SK-N-SH (cell line): ENCODE data around the gene UNC13D. TPM values are rescaled to one million over a fixed set of nuclear protein-coding genes. Genes with fewer than 3 reads are reported as not detected.

ENCODE experiments used
- CTCF ChIA-PET: fragments of 300-600, 350-600 bp; formaldehyde crosslinking; extraction: SDS; loops from one replicate; lab custom pipeline; 2021; lab: Yijun Ruan, JAX
- POLR2A ChIA-PET: fragments of 350-600 bp; sonication (Branson Sonifier 250); formaldehyde crosslinking; extraction: SDS; loops from one replicate; lab custom pipeline; 2020; ENCODE audit warnings: antibody characterized with exemption, inconsistent platforms; lab: Yijun Ruan, JAX
- DNase-seq: peaks from one replicate; pipeline ENCODE4 v3.0.0; 2012
- H2AFZ ChIP-seq: fragments of 200-600 bp; sonication (generic); 2 replicates; pipeline ENCODE4 v1.8.1; 2016; ENCODE audit warnings: antibody characterized with exemption, mild to moderate bottlenecking, low read depth
- H3F3A ChIP-seq: fragments of 200-600 bp; sonication (generic); replicated peaks from 2 replicates; pipeline ENCODE3; 2016; ENCODE audit warnings: antibody characterized with exemption, mild to moderate bottlenecking; ENCODE audit not compliant: insufficient read depth
- H3K27ac ChIP-seq, 2 experiments: fragments of 200-500 bp in 1 of 2; fragments of 200-600 bp in 1 of 2; sonication (Bioruptor generic) in 1 of 2; sonication (generic), shearing (Covaris generic) in 1 of 2; 2 replicates each; pipeline versions ENCODE4 v1.5.1 to v1.6.1; 2014 to 2016; ENCODE audit warnings: low read depth in 2 of 2, inconsistent platforms in 1 of 2, low read length in 1 of 2, mild to moderate bottlenecking in 1 of 2, mixed read lengths in 1 of 2
- H3K27me3 ChIP-seq: fragments of 200-600 bp; sonication (generic), shearing (Covaris generic); 2 replicates; pipeline ENCODE4 v1.6.1; 2016; ENCODE audit warnings: mixed run types; ENCODE audit not compliant: insufficient read depth
- H3K36me3 ChIP-seq, 2 experiments: fragments of 200-500 bp in 1 of 2; fragments of 200-600 bp in 1 of 2; sonication (Bioruptor generic) in 1 of 2; sonication (generic) in 1 of 2; replicated peaks in 1 of 2; 2 replicates each; pipeline versions ENCODE3 to v1.5.1; 2014 to 2016; ENCODE audit warnings: low read length in 1 of 2, mild to moderate bottlenecking in 1 of 2; ENCODE audit not compliant: insufficient read depth in 2 of 2, control insufficient read depth in 1 of 2
- H3K4me1 ChIP-seq, 2 experiments: fragments of 200-500 bp in 1 of 2; fragments of 200-600 bp in 1 of 2; sonication (Bioruptor generic) in 1 of 2; sonication (generic), shearing (Covaris generic) in 1 of 2; 2 replicates each; pipeline versions ENCODE4 v1.5.1 to v1.6.1; 2014 to 2016; ENCODE audit warnings: low read depth in 1 of 2, low read length in 1 of 2, mixed run types in 1 of 2; ENCODE audit not compliant: insufficient read depth in 2 of 2, control insufficient read depth in 1 of 2
- H3K4me2 ChIP-seq: fragments of 200-600 bp; sonication (generic), shearing (Covaris generic); 2 replicates; pipeline ENCODE4 v1.6.1; 2017; ENCODE audit warnings: mixed run types
- H3K4me3 ChIP-seq, 2 experiments: fragments of 200-500 bp in 1 of 2; fragments of 200-600 bp in 1 of 2; sonication (Bioruptor generic) in 1 of 2; sonication (generic), shearing (Covaris generic) in 1 of 2; 2 replicates each; pipeline versions ENCODE4 v1.5.1 to v1.8.1; 2014 to 2016; ENCODE audit warnings: low read depth in 2 of 2, inconsistent platforms in 1 of 2, low read length in 1 of 2, mild to moderate bottlenecking in 1 of 2, mixed read lengths in 1 of 2, moderate library complexity in 1 of 2
- H3K79me2 ChIP-seq: fragments of 200-600 bp; sonication (generic); 2 replicates; pipeline ENCODE4 v1.8.1; 2017; ENCODE audit warnings: mild to moderate bottlenecking; ENCODE audit not compliant: insufficient read depth
- H3K9ac ChIP-seq: fragments of 200-600 bp; sonication (generic); 2 replicates; pipeline ENCODE4 v1.6.1; 2017; ENCODE audit warnings: mixed run types
- H3K9me2 ChIP-seq: fragments of 200-600 bp; sonication (generic); 2 replicates; pipeline ENCODE4 v1.6.1; 2017; ENCODE audit warnings: mixed run types
- H3K9me3 ChIP-seq: fragments of 200-600 bp; sonication (generic); 2 replicates; pipeline ENCODE4 v1.6.1; 2017; ENCODE audit warnings: mixed run types, mild to moderate bottlenecking, moderate library complexity
- H4K20me1 ChIP-seq: fragments of 200-600 bp; sonication (generic); 2 replicates; pipeline ENCODE4 v1.6.1; 2017; ENCODE audit warnings: mild to moderate bottlenecking, mixed run types; ENCODE audit not compliant: insufficient read depth
- CTCF ChIP-seq: fragments of 200-600 bp; sonication (generic); IDR thresholded peaks from 2 replicates; pipeline ENCODE4 v1.6.1; 2017; ENCODE audit warnings: antibody characterized with exemption, mild to moderate bottlenecking, moderate library complexity
- ELF1 ChIP-seq: IDR thresholded peaks from 2 replicates; pipeline ENCODE4 v1.4.0; 2012
- EZH2phosphoT487 ChIP-seq: fragments of 200-600 bp; sonication (generic); IDR thresholded peaks from 2 replicates; pipeline ENCODE4 v1.6.1; 2017; ENCODE audit warnings: low read depth, mixed run types, mild to moderate bottlenecking, antibody characterized with exemption, moderate library complexity, borderline replicate concordance
- FOXJ3 ChIP-seq: sonication (generic); formaldehyde crosslinking; IDR thresholded peaks from 2 replicates; pipeline ENCODE4 v1.5.1; 2020; ENCODE audit warnings: mild to moderate bottlenecking, missing genetic modification reagents
- GABPA ChIP-seq: IDR thresholded peaks from 2 replicates; pipeline ENCODE4 v1.4.0; 2012; ENCODE audit warnings: low read depth, mild to moderate bottlenecking
- GATA2 ChIP-seq: sonication (generic); formaldehyde crosslinking; IDR thresholded peaks from 2 replicates; pipeline ENCODE4 v1.5.0; 2020; ENCODE audit warnings: mild to moderate bottlenecking, missing genetic modification reagents
- JUND ChIP-seq: IDR thresholded peaks from 2 replicates; pipeline ENCODE4 v1.4.0; 2012
- MEF2A ChIP-seq: IDR thresholded peaks from 2 replicates; pipeline ENCODE4 v1.4.0; 2012; ENCODE audit warnings: low read depth, borderline replicate concordance
- RAD21 ChIP-seq: IDR thresholded peaks from 2 replicates; pipeline ENCODE4 v1.6.1; 2012; ENCODE audit warnings: mild to moderate bottlenecking, low read length
- RCOR1 ChIP-seq: fragments of 150-350 bp; IDR thresholded peaks from 2 replicates; pipeline ENCODE4 v1.6.1; 2017; ENCODE audit warnings: antibody characterized with exemption, low read length
- RXRA ChIP-seq: IDR thresholded peaks from 2 replicates; pipeline ENCODE4 v1.4.0; 2012; ENCODE audit warnings: low read depth, mild to moderate bottlenecking, borderline replicate concordance
- TAF1 ChIP-seq: IDR thresholded peaks from 2 replicates; pipeline ENCODE4 v1.6.1; 2012; ENCODE audit warnings: low read depth, mild to moderate bottlenecking, low read length, moderate library complexity, borderline replicate concordance
- TEAD4 ChIP-seq: IDR thresholded peaks from 2 replicates; pipeline ENCODE4 v1.4.0; 2012; ENCODE audit warnings: mild to moderate bottlenecking, borderline replicate concordance; ENCODE audit not compliant: insufficient read depth
- ZBTB33 ChIP-seq: IDR thresholded peaks from 2 replicates; pipeline ENCODE4 v1.4.0; 2012; ENCODE audit warnings: low read depth, borderline replicate concordance
- WGBS: methylation state at CpG from one replicate; pipeline ENCODE4 v1.1.6; 2017; ENCODE audit warnings: low lambda C conversion rate; 5-methylcytosine and 5-hydroxymethylcytosine counted together
- polyA plus RNA-seq, 3 experiments: library from polyadenylated mRNA; depleted of rRNA; stranded (reverse); fragments of >200 nt; gene quantifications; 2 replicates each; pipeline ENCODE4 v1.2.3, GENCODE V29; 2012
- TF ChIP-seq, protein P1 (sequence below): IDR thresholded peaks from 2 replicates; pipeline ENCODE4; 2012

Gene UNC13D
- polyA plus RNA-seq, 1 of the 3 experiments (the other 2 are of a cell fraction), result 0.99 TPM

DNA sequence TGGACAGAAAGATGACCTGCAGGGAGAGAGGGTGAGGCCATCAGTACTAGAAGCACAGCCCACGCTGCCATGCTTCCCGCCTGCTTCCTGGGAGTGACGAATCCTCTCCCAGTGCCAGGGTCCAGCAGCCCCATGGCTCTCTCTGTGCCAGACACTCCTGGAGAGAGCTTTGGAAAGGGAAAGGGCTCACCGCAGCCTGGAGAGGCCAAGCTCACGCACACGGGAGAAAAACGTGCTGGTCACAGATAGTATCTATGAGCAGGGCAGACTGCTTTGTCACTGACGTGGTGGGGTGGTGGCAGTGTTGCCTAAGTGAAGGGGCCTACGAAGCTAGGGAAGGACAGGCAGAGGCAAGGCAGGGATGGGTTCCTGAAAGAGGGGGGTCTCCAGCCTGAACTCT, 5.5 kb upstream of the UNC13D start (continued):
- TF ChIP-seq CTCF (no peak), MEF2A (no peak), EZH2phosphoT487 (no peak), TEAD4 (no peak), JUND (no peak), ZBTB33 (no peak)
- TF ChIP-seq, all 33 proteins: peak for 0

GRCh38 chr17:75849279-75849646, 5.1 kb upstream of the UNC13D start:
- H3K4me1 ChIP-seq, result peaks cover 15 to 24% of the 10 kb centered on the region in 2 experiments; a peak in 3 of 4 replicates
- DNase-seq, result no peak
- peaks cover 25% of the 10 kb centered on the region for H3K79me2 ChIP-seq
- TF ChIP-seq GABPA, result no peak
- no peak for TF ChIP-seq TAF1
- no peak for TF ChIP-seq RAD21
- no peak for TF ChIP-seq RXRA
- TF ChIP-seq MEF2A, result no peak
- no peak for TF ChIP-seq FOXJ3 (CRISPR knock-in tag)
- no peak for TF ChIP-seq RCOR1
- TF ChIP-seq GATA2 (CRISPR knock-in tag), result no peak
- no peak for TF ChIP-seq JUND
- TF ChIP-seq, protein P1, sequence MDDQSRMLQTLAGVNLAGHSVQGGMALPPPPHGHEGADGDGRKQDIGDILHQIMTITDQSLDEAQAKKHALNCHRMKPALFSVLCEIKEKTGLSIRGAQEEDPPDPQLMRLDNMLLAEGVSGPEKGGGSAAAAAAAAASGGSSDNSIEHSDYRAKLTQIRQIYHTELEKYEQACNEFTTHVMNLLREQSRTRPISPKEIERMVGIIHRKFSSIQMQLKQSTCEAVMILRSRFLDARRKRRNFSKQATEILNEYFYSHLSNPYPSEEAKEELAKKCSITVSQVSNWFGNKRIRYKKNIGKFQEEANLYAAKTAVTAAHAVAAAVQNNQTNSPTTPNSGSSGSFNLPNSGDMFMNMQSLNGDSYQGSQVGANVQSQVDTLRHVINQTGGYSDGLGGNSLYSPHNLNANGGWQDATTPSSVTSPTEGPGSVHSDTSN, result no peak
- no peak for TF ChIP-seq CTCF
- no peak for TF ChIP-seq ELF1
- peaks cover 10% of the 10 kb centered on the region for H3F3A ChIP-seq
- WGBS, result 94% methylated on average over 11 of the region's 11 CpGs
- H4K20me1 ChIP-seq, result no peaks in the 10 kb centered on the region; the same call in 1 of the 2 replicates
- H3K27me3 ChIP-seq, result no peaks in the 10 kb centered on the region
- no peak overlapping the region for H3K4me2 ChIP-seq
- H3K36me3 ChIP-seq, result peaks cover 28 to 51% of the 10 kb centered on the region in 2 experiments
- H3K9me2 ChIP-seq, result no peaks in the 10 kb centered on the region
- POLR2A ChIA-PET, result no interaction called here
- no peak overlapping the region for H3K9ac ChIP-seq
- H3K4me3 ChIP-seq, result no peak overlapping the region
- H3K9me3 ChIP-seq, result no peaks in the 10 kb centered on the region
- H3K27ac ChIP-seq, result no peak overlapping the region
- CTCF ChIA-PET, result interaction anchor here (0.6 to 16.1 kb wide), 14 partner anchors 12 to 340 kb away, joined by 3 to 326 read pairs (median 6); partner anchors contain the start of genes GALK1, MRPL38 and TRIM65
- H2AFZ ChIP-seq, result no peak overlapping the region
